NCI-H345 treated with DMSO at 0.1 percent for 48 hours (cell line): Measurements from ENCODE around the gene TCHHL1.
A peak's percentile ranks its signal among the peaks of the same experiment; 100 is the strongest.
"Not testable (repeated sequence)": the region's sequence is repeated elsewhere in the genome, so short reads cannot be mapped to it uniquely, and the experiment has no call there.

Experiments used
- DNase-seq: peaks from one replicate; lab custom pipeline; 2025; ENCODE audit not compliant: unreplicated experiment; lab: John Stamatoyannopoulos, UW

The TCHHL1 gene

GRCh38 chr1:152096931-152097330 is 8.1 kb upstream of the TCHHL1 start:
- no peak for DNase-seq

GRCh38 chr1:152086760-152087159 is 2.1 kb downstream of the TCHHL1 start:
- DNase-seq: no peak

- no peak for DNase-seq
Measured at GRCh38 chr1:152084853-152085252, 4.0 kb downstream of the TCHHL1 start.

GRCh38 chr1:152081026-152081425 is 7.8 kb downstream of the TCHHL1 start:
- not testable (repeated sequence) for DNase-seq

- DNase-seq: not testable (repeated sequence)
Measured at GRCh38 chr1:152080494-152080893, 8.4 kb downstream of the TCHHL1 start.

GRCh38 chr1:152078831-152079441 is 9.9 kb downstream of the TCHHL1 start:
- DNase-seq: no peak

GRCh38 chr1:152072311-152072710 is 16.6 kb downstream of the TCHHL1 start:
- DNase-seq: no peak

- DNase-seq: no peak
Measured at GRCh38 chr1:152071123-152071522, 17.7 kb downstream of the TCHHL1 start.

- DNase-seq: no peak
Measured at GRCh38 chr1:152067929-152068328, 20.9 kb downstream of the TCHHL1 start.

GRCh38 chr1:152067150-152067549 is 21.7 kb downstream of the TCHHL1 start:
- DNase-seq: no peak

GRCh38 chr1:152061952-152062351 is 26.9 kb downstream of the TCHHL1 start:
- no peak for DNase-seq

- DNase-seq: no peak
Measured at GRCh38 chr1:152053375-152053774, 35.5 kb downstream of the TCHHL1 start.

- peak; percentile 46 for DNase-seq
Measured at GRCh38 chr1:152052606-152053005, 36.3 kb downstream of the TCHHL1 start.

GRCh38 chr1:152050886-152051675 is 37.8 kb downstream of the TCHHL1 start:
- no peak for DNase-seq

- DNase-seq: no peak
Measured at GRCh38 chr1:152049291-152050083, 39.4 kb downstream of the TCHHL1 start.

GRCh38 chr1:152048416-152049009 is 40.4 kb downstream of the TCHHL1 start:
- DNase-seq: no peak

GRCh38 chr1:152047730-152048415 is 41.0 kb downstream of the TCHHL1 start:
- no peak for DNase-seq

GRCh38 chr1:152047413-152047729 is 41.5 kb downstream of the TCHHL1 start:
- DNase-seq: no peak

GRCh38 chr1:152044386-152044785 is 44.5 kb downstream of the TCHHL1 start:
- no peak for DNase-seq

- DNase-seq: no peak
Measured at GRCh38 chr1:152043870-152044269, 45.0 kb downstream of the TCHHL1 start.

GRCh38 chr1:152042030-152042429 is 46.8 kb downstream of the TCHHL1 start:
- DNase-seq: no peak
